ENCODE results near the gene TMIGD1.

DNA sequence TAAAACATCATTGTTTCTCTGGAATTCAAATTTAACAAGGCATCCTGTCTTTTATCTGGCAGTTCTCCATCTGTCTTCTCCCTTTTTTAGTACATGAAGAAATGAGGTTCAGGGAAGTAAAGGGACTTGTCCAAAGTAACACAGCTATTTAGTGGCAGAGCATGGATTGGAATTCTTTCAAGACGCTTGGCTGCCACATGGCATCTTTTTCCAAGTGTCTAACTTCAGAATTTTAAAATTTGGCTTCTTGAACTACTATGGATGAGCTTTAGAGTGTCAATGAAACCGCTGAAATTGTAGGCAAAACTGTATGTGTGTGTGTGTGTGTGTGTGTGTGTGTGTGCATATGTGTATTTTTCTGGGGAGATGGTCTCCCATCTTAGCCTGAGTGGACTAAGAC, 5.2 kb upstream of the TMIGD1 start:
- no peak for TF ChIP-seq POLR2A (IDR thresholded peaks at IDR 0.05)
- TF ChIP-seq, protein P1, sequence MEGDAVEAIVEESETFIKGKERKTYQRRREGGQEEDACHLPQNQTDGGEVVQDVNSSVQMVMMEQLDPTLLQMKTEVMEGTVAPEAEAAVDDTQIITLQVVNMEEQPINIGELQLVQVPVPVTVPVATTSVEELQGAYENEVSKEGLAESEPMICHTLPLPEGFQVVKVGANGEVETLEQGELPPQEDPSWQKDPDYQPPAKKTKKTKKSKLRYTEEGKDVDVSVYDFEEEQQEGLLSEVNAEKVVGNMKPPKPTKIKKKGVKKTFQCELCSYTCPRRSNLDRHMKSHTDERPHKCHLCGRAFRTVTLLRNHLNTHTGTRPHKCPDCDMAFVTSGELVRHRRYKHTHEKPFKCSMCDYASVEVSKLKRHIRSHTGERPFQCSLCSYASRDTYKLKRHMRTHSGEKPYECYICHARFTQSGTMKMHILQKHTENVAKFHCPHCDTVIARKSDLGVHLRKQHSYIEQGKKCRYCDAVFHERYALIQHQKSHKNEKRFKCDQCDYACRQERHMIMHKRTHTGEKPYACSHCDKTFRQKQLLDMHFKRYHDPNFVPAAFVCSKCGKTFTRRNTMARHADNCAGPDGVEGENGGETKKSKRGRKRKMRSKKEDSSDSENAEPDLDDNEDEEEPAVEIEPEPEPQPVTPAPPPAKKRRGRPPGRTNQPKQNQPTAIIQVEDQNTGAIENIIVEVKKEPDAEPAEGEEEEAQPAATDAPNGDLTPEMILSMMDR (IDR thresholded peaks at IDR 0.05) = no peak

Measured in lower leg skin (tissue), 3 donors.